CD4-positive, alpha-beta T cell treated with Interleukin-6 at 100 ng/mL for 8 hours (primary cell): ENCODE measurements around the gene STARD3NL.
"Not testable (repeated sequence)": the region's sequence is repeated elsewhere in the genome, so short reads cannot be mapped to it uniquely, and the experiment has no call there.

Experiments used
- DNase-seq: peaks from one replicate; pipeline ENCODE4 v3.0.0-alpha.2; 2020; ENCODE audit warnings: mixed read lengths, low spot score

STARD3NL gene

GRCh38 chr7:38223306-38223705 lies 45.3 kb downstream of the STARD3NL start:
- no peak for DNase-seq

DNA sequence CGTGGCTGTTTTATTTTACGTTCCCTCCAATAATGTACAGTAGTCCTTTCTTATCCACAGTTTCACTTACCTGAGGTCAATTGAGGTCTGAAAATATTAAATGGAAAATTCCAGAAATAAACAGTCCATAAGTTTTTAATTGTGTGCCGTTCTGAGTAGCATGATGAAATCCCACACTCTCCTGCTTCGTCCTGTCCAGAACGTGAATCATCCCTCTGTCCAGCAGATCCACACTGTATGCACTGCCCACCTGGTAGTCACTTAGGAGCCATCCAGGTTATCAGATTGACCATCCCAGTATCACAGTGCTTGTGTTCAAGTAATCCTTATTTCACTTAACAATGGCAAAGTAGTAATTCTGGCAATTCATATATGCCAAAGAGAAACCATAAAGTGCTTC lies 46.3 kb downstream of the STARD3NL start:
- no peak for DNase-seq

DNA sequence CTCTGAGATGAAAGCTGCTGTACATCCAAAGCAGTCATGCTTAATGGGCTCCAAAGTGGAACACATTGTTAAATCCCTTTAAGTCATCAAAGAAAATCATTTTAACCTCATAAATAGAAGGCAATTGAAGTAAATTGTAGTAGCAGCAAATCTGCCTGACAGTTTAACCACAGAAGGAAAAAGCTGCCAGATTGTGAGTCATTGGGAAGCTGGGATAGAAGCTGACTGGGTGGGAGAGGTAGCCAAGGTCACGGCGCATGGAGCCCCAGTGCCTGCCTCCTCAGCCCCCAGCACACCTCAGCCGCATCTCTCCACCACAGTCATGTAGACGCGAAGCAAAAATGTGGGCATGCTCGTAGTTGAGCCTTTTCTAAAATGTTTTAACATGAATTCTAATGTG lies 51.3 kb downstream of the STARD3NL start:
- no peak for DNase-seq

- DNase-seq = no peak
Observed at GRCh38 chr7:38229884-38230642, 52.0 kb downstream of the STARD3NL start.

DNA sequence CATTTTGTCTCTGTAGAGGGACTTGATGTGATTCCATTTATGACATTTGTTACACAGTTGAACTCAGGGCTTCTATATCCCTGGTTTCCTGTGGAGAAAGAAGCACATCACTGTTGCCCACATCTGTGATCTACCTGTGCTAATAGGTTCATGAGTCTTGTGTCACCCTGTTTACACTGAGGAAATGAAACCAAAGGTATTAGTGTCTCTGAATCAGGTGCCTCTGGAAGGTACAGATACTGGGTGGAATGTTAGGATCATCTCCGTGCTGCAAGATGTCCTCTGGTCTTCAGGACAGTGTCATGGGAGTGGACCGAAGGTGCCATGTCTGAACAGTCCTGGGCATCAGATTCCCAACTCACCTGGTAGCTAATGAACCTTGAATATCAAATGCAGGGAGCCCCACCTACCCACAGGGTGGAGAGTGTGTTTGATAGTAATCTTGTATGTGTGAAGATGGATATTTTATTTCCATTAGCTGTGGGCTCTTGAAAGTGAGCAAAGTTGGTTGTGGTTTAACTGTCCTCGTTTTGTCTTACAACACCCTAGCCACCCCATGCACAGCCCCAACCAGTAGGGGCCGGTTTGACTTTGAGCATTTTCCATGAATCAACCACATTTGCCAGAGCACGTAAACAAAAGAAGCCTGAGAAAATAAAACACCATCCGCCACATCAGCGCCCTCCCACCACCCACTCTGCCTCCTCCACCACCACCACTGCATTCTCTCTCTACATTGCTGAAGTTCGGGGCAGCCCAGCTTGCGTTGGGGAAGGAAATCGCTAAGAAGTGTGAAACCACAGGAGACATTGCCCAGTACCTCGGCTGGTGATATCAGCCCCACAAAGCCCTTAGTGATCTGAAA lies 54.7 kb downstream of the STARD3NL start:
- DNase-seq = peak; percentile 57

GRCh38 chr7:38234759-38235158 lies 56.7 kb downstream of the STARD3NL start:
- DNase-seq = not testable (repeated sequence)

- DNase-seq = no peak
Observed at GRCh38 chr7:38235606-38236005, 57.6 kb downstream of the STARD3NL start.

GRCh38 chr7:38239129-38239528 lies 61.1 kb downstream of the STARD3NL start:
- DNase-seq = not testable (repeated sequence)

DNA sequence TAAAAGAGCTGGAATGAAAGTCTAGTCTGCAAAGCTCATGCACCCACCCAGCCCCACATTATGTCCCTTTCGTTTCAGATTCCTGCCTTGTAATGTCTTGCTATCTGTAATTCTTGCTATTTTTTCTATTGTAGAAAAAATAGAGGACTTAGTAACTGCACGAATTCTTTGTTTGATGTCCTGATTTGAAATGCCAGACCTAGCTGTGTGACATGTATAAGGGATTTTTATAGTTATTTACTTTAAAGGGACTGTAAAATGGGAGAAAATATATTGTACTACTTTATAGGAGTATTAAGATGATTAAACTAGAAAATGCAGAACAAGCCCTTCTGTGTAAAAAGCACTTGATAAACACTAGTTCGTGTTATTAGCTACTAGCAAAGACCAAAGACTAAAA lies 63.0 kb downstream of the STARD3NL start:
- DNase-seq = no peak

- no peak for DNase-seq
Observed at GRCh38 chr7:38242814-38243213, 64.8 kb downstream of the STARD3NL start.

DNA sequence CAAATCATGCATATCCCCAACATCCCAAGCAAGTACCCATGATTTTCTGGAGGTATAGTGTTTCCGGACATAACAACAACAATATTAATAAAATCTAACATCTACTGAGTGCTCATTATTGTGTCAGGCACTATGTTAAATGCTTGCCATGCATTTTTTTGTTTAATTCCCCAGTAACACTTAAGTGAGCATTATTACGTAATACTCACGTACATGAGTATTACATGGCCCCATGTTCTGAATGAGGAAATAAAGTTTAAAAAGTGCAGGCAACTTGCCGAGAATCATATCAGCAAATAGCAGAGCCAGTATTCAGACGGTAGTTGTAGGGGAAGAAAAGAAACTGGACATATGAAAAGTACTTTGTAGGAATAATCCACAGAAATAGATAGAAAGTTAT lies 65.3 kb downstream of the STARD3NL start:
- DNase-seq = not testable (repeated sequence)

- no peak for DNase-seq
Observed at GRCh38 chr7:38244516-38244915, 66.5 kb downstream of the STARD3NL start.

DNA sequence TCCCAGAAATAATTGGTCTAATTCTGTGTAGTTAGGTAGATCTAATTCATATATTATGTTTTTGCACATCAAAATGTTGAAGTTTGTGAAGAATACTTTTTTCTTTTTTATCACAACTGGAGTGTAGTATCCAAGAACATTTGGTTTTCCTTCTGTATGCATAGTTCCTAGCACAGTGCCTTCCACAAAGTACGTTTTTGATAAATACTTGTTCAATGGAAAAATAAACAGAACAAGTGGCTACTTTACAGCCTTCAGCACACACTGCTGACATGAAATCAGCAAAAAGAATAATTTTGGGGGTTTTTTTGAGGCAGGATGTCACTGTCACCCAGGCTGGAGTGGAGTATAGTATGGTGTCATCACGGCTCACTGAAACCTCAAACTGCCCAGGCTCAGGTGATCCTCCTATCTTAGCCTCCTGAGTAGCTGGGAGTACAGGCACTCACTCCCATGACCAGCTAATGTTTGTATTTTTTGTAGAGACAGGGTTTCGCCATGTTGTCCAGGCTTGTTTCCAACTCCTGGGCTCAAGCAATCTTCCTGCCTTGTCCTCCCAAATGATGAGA lies 67.4 kb downstream of the STARD3NL start:
- DNase-seq = no peak

- DNase-seq = no peak
Observed at GRCh38 chr7:38248069-38248567, 70.1 kb downstream of the STARD3NL start.

DNA sequence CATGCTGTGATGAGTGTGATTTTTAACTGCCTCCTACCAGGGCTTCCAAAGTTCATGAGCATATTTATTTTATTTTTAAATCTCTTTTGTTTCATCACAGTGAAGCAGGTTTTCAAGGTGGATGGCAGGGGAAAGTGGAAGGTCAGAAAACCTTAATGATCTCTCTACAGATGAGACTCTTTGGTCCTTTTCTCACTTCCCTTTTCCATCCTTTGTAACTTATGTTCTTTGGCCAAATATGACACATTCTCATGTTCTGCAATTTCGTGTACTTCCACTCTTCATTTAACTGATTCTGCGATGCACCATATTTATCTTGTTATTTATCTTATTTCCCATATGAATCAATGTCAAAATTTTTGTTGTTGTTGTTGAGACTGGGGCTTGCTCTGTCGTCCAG lies 71.8 kb downstream of the STARD3NL start:
- not testable (repeated sequence) for DNase-seq

GRCh38 chr7:38257350-38257677 lies 79.3 kb downstream of the STARD3NL start:
- no peak for DNase-seq

- DNase-seq = not testable (repeated sequence)
Observed at GRCh38 chr7:38259157-38259556, 81.1 kb downstream of the STARD3NL start.

GRCh38 chr7:38261601-38262000 lies 83.6 kb downstream of the STARD3NL start:
- DNase-seq = not testable (repeated sequence)

DNA sequence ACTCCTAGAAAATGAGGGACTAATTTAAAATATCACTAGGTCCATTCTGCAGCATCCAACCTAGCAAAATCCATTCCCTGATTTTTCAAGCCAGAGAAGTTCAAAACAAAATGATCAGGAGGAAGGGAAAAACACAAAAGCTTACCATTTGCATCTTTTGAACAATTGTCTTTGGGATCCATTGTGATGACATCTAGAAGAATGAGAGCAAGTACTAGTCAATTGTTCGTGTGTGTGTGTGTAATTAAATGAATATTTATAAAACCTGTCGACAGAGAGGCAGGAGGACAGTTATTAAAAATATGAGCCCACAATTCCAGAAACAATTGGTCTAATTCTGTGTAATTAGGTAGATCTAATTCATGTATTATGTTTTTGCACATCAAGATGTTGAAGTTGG lies 84.0 kb downstream of the STARD3NL start:
- not testable (repeated sequence) for DNase-seq

- DNase-seq = no peak
Observed at GRCh38 chr7:38262545-38262944, 84.5 kb downstream of the STARD3NL start.

DNA sequence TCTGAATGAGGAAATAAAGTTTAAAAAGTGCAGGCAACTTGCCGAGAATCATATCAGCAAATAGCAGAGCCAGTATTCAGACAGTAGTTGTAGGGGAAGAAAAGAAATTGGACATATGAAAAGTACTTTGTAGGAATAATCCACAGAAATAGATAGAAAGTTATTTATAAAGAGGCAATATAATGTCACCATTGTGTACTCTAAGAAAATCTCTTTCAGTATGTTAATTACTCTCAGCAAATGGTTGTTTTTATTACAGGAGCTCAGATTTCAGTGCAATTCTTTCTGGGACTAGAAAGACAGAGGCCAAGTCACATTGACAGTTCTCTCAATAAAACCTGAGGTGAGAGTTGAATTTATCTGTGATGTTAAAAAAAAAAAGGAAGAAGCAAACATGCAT lies 85.2 kb downstream of the STARD3NL start:
- DNase-seq = not testable (repeated sequence)

DNA sequence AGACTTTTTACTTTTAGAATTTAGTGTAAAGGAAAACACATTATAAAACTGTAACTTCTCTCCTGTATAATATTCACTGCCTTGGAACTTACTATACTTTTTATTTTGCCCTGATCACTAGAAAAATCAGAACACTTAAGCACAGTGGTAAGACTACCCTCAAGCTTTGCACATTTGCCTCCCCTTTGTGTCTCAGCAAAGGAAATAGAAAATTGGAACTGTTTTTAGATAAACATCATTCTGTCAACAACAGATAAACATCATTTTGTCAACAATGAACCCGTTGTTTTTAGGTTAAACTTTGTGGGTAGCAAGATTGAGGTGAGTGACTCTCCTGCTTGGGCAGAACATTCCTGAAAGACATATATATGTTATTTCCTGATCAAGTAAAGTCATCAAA lies 86.6 kb downstream of the STARD3NL start:
- not testable (repeated sequence) for DNase-seq

DNA sequence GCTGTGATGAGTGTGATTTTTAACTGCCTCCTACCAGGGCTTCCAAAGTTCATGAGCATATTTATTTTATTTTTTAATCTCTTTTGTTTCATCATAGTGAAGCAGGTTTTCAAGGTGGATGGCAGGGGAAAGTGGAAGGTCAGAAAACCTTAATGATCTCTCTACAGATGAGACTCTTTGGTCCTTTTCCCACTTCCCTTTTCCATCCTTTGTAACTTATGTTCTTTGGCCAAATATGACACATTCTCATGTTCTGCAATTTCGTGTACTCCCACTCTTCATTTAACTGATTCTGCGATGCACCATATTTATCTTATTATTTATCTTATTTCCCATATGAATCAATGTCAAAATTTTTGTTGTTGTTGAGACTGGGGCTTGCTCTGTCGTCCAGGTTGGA lies 87.9 kb downstream of the STARD3NL start:
- not testable (repeated sequence) for DNase-seq
